ENCODE results near the gene NELL2. TPM values are rescaled to one million over a fixed set of nuclear protein-coding genes. Genes with fewer than 3 reads are reported as not detected.

Gene NELL2
- polyA plus RNA-seq, 2 of the 4 experiments (the other 2 are of a cell fraction): 0.16 TPM; not detected in 1

GRCh38 chr12:44876544-44877410, 662 bp upstream of the NELL2 start:
- no peak for TF ChIP-seq CHD2 (IDR thresholded peaks at IDR 0.05; ENCODE audit: low read length, partially characterized antibody)
- no peak for TF ChIP-seq CBX8 (IDR thresholded peaks at IDR 0.05)
- TF ChIP-seq, protein P1, sequence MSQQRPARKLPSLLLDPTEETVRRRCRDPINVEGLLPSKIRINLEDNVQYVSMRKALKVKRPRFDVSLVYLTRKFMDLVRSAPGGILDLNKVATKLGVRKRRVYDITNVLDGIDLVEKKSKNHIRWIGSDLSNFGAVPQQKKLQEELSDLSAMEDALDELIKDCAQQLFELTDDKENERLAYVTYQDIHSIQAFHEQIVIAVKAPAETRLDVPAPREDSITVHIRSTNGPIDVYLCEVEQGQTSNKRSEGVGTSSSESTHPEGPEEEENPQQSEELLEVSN (IDR thresholded peaks at IDR 0.05; ENCODE audit: borderline replicate concordance, low read depth): peak; percentile 76; the same call in 1 of the 2 replicates
- TF ChIP-seq, protein P2, sequence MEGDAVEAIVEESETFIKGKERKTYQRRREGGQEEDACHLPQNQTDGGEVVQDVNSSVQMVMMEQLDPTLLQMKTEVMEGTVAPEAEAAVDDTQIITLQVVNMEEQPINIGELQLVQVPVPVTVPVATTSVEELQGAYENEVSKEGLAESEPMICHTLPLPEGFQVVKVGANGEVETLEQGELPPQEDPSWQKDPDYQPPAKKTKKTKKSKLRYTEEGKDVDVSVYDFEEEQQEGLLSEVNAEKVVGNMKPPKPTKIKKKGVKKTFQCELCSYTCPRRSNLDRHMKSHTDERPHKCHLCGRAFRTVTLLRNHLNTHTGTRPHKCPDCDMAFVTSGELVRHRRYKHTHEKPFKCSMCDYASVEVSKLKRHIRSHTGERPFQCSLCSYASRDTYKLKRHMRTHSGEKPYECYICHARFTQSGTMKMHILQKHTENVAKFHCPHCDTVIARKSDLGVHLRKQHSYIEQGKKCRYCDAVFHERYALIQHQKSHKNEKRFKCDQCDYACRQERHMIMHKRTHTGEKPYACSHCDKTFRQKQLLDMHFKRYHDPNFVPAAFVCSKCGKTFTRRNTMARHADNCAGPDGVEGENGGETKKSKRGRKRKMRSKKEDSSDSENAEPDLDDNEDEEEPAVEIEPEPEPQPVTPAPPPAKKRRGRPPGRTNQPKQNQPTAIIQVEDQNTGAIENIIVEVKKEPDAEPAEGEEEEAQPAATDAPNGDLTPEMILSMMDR (IDR thresholded peaks at IDR 0.05): no peak
- TF ChIP-seq POLR2AphosphoS2 (conservative IDR thresholded peaks at IDR 0.05; ENCODE audit: low read length): no peak
- TF ChIP-seq CBX2 (IDR thresholded peaks at IDR 0.05; ENCODE audit: borderline replicate concordance, low read depth): no peak
- no peak for TF ChIP-seq RARB (CRISPR knock-in tag; IDR thresholded peaks at IDR 0.05)
- TF ChIP-seq KDM5A (IDR thresholded peaks at IDR 0.05): no peak
- no peak for TF ChIP-seq JUNB (IDR thresholded peaks at IDR 0.05)
- no peak for TF ChIP-seq CHD4 (IDR thresholded peaks at IDR 0.05; ENCODE audit: borderline replicate concordance)
- TF ChIP-seq SREBF2 (IDR thresholded peaks at IDR 0.05): no peak
- TF ChIP-seq TP53 (CRISPR knock-in tag; IDR thresholded peaks at IDR 0.05): no peak
- TF ChIP-seq MAX (IDR thresholded peaks at IDR 0.05): peak; percentile 58; the same call in 1 of the 2 replicates
- TF ChIP-seq, protein P3, sequence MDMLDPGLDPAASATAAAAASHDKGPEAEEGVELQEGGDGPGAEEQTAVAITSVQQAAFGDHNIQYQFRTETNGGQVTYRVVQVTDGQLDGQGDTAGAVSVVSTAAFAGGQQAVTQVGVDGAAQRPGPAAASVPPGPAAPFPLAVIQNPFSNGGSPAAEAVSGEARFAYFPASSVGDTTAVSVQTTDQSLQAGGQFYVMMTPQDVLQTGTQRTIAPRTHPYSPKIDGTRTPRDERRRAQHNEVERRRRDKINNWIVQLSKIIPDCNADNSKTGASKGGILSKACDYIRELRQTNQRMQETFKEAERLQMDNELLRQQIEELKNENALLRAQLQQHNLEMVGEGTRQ (IDR thresholded peaks at IDR 0.05): no peak
- no peak for TF ChIP-seq RNF2 (IDR thresholded peaks at IDR 0.05; ENCODE audit: borderline replicate concordance, low read depth)
- TF ChIP-seq HEYL (CRISPR knock-in tag; IDR thresholded peaks at IDR 0.05): no peak
- TF ChIP-seq, protein P4, sequence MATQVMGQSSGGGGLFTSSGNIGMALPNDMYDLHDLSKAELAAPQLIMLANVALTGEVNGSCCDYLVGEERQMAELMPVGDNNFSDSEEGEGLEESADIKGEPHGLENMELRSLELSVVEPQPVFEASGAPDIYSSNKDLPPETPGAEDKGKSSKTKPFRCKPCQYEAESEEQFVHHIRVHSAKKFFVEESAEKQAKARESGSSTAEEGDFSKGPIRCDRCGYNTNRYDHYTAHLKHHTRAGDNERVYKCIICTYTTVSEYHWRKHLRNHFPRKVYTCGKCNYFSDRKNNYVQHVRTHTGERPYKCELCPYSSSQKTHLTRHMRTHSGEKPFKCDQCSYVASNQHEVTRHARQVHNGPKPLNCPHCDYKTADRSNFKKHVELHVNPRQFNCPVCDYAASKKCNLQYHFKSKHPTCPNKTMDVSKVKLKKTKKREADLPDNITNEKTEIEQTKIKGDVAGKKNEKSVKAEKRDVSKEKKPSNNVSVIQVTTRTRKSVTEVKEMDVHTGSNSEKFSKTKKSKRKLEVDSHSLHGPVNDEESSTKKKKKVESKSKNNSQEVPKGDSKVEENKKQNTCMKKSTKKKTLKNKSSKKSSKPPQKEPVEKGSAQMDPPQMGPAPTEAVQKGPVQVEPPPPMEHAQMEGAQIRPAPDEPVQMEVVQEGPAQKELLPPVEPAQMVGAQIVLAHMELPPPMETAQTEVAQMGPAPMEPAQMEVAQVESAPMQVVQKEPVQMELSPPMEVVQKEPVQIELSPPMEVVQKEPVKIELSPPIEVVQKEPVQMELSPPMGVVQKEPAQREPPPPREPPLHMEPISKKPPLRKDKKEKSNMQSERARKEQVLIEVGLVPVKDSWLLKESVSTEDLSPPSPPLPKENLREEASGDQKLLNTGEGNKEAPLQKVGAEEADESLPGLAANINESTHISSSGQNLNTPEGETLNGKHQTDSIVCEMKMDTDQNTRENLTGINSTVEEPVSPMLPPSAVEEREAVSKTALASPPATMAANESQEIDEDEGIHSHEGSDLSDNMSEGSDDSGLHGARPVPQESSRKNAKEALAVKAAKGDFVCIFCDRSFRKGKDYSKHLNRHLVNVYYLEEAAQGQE (IDR thresholded peaks at IDR 0.05): peak; percentile 79
- DNase-seq (ENCODE audit: low read depth in 1 of 2, low spot score in 1 of 2) (peak; percentile 33 to 46), FAIRE-seq (no peak), ATAC-seq (peak; percentile 80 to 84)
- H3K4me3 ChIP-seq: peak overlapping the region; percentile 50
- ChIA-PET POLR2A (no interaction called here), CTCF (interaction anchor here (0.8 to 2.6 kb wide), 2 partner anchors 54 to 72 kb away, joined by 3 to 11 read pairs; no protein-coding TSS in a partner anchor)
- peak overlapping the region; percentile 88 for H3K4me2 ChIP-seq
- peaks cover 13% of the 10 kb centered on the region for H3K4me1 ChIP-seq
- no peak overlapping the region for H3K27ac ChIP-seq
- WGBS (ENCODE audit: missing lambda C conversion rate): 1% methylated on average over 24 of the region's 42 CpGs
- peaks cover 6% of the 10 kb centered on the region; the same call in 1 of the 3 replicates for H3K9me3 ChIP-seq

Data from A549 (cell line).